Activated CD8-positive, alpha-beta memory T cell treated with anti-CD3 and anti-CD28 coated beads for 36 hours (primary cell): ENCODE data around the gene ITPR3. TPM values are rescaled to one million over a fixed set of nuclear protein-coding genes. Genes with fewer than 3 reads are reported as not detected.

Experiments
- CTCF ChIA-PET: fragments of 350-600 bp; sonication (Branson Sonifier 250); formaldehyde crosslinking; loops from one replicate; lab custom pipeline; 2021; ENCODE audit warnings: antibody characterized with exemption; lab: Charles Lee
- POLR2A ChIA-PET: fragments of 350-600 bp; sonication (Branson Sonifier 250); formaldehyde crosslinking; loops from one replicate; lab custom pipeline; 2021; ENCODE audit warnings: antibody characterized with exemption; lab: Charles Lee
- total RNA-seq, 2 experiments: library from RNA; stranded (reverse); gene quantifications; one replicate each; pipeline ENCODE4 v1.2.3, GENCODE V29; 2021

The ITPR3 gene
- total RNA-seq, 2 experiments from 2014 or later, result 42.2 to 44.0 TPM

- CTCF ChIA-PET, result no interaction called here
- POLR2A ChIA-PET, result interaction anchor here (0.6 kb wide), 1 partner anchor 30 kb away, joined by 3 read pairs; no protein-coding TSS in a partner anchor
Observed at GRCh38 chr6:33725891-33726673, 105.0 kb downstream of the ITPR3 start.

- CTCF ChIA-PET, result no interaction called here
- POLR2A ChIA-PET, result no interaction called here
Observed at GRCh38 chr6:33726696-33727095, 105.6 kb downstream of the ITPR3 start.

- POLR2A ChIA-PET, result no interaction called here
- CTCF ChIA-PET, result no interaction called here
Observed at GRCh38 chr6:33727126-33727525, 106.0 kb downstream of the ITPR3 start.

- ChIA-PET CTCF (no interaction called here), POLR2A (no interaction called here)
Observed at GRCh38 chr6:33727932-33728331, 106.8 kb downstream of the ITPR3 start.

- POLR2A ChIA-PET, result no interaction called here
- CTCF ChIA-PET, result interaction anchor here (1.0 kb wide), 1 partner anchor 16 kb away, joined by 3 read pairs; no protein-coding TSS in a partner anchor
Observed at GRCh38 chr6:33728438-33728837, 107.3 kb downstream of the ITPR3 start.

GRCh38 chr6:33729059-33729458 is 107.9 kb downstream of the ITPR3 start:
- ChIA-PET CTCF (interaction anchor here (1.0 kb wide), 1 partner anchor 15 kb away, joined by 3 read pairs; no protein-coding TSS in a partner anchor), POLR2A (no interaction called here)

- CTCF ChIA-PET, result interaction anchor here (1.2 kb wide), 1 partner anchor 9 kb away, joined by 3 read pairs; no protein-coding TSS in a partner anchor
- POLR2A ChIA-PET, result no interaction called here
Observed at GRCh38 chr6:33730611-33731010, 109.5 kb downstream of the ITPR3 start.

- CTCF ChIA-PET, result interaction anchor here (1.2 kb wide), 1 partner anchor 9 kb away, joined by 3 read pairs; no protein-coding TSS in a partner anchor
- POLR2A ChIA-PET, result no interaction called here
Observed at GRCh38 chr6:33731035-33731434, 109.9 kb downstream of the ITPR3 start.

- ChIA-PET POLR2A (no interaction called here), CTCF (interaction anchor here (1.2 kb wide), 1 partner anchor 10 kb away, joined by 3 read pairs; no protein-coding TSS in a partner anchor)
Observed at GRCh38 chr6:33731751-33732282, 110.7 kb downstream of the ITPR3 start.

- ChIA-PET POLR2A (interaction anchor here (0.6 kb wide), 1 partner anchor 214 kb away, joined by 3 read pairs; no protein-coding TSS in a partner anchor), CTCF (no interaction called here)
Observed at GRCh38 chr6:33732385-33732784, 111.3 kb downstream of the ITPR3 start.

GRCh38 chr6:33732817-33733708 is 111.9 kb downstream of the ITPR3 start:
- ChIA-PET POLR2A (interaction anchor here (0.6 kb wide), 1 partner anchor 214 kb away, joined by 3 read pairs; no protein-coding TSS in a partner anchor), CTCF (no interaction called here)

- POLR2A ChIA-PET, result no interaction called here
- CTCF ChIA-PET, result no interaction called here
Observed at GRCh38 chr6:33733709-33734007, 112.5 kb downstream of the ITPR3 start.

- ChIA-PET CTCF (interaction anchor here (1.3 kb wide), 1 partner anchor 9 kb away, joined by 4 read pairs; no protein-coding TSS in a partner anchor), POLR2A (no interaction called here)
Observed at GRCh38 chr6:33735216-33735615, 114.1 kb downstream of the ITPR3 start.

GRCh38 chr6:33737267-33738026 is 116.3 kb downstream of the ITPR3 start:
- POLR2A ChIA-PET, result no interaction called here
- CTCF ChIA-PET, result interaction anchor here (0.6 kb wide), 1 partner anchor 462 kb away, joined by 3 read pairs; no protein-coding TSS in a partner anchor

GRCh38 chr6:33738153-33738552 is 117.0 kb downstream of the ITPR3 start:
- POLR2A ChIA-PET, result no interaction called here

GRCh38 chr6:33738879-33739278 is 117.8 kb downstream of the ITPR3 start:
- POLR2A ChIA-PET, result no interaction called here
- CTCF ChIA-PET, result no interaction called here

More at GRCh38 chr6:33738153-33738552, 117.0 kb downstream of the ITPR3 start:
- CTCF ChIA-PET, result interaction anchor here (0.6 kb wide), 1 partner anchor 462 kb away, joined by 3 read pairs; no protein-coding TSS in a partner anchor

GRCh38 chr6:33739571-33739970 is 118.4 kb downstream of the ITPR3 start:
- ChIA-PET POLR2A (no interaction called here), CTCF (interaction anchor here (1.7 kb wide), 1 partner anchor 10 kb away, joined by 3 read pairs; no protein-coding TSS in a partner anchor)

- ChIA-PET POLR2A (no interaction called here), CTCF (interaction anchor here (1.7 kb wide), 1 partner anchor 10 kb away, joined by 3 read pairs; no protein-coding TSS in a partner anchor)
Observed at GRCh38 chr6:33740204-33740608, 119.1 kb downstream of the ITPR3 start.
